ENCODE measurements around the gene KDR. TPM values are rescaled to one million over a fixed set of nuclear protein-coding genes. Genes with fewer than 3 reads are reported as not detected.

Gene KDR
- total RNA-seq, 1 experiment from 2014 or later = not detected

DNA sequence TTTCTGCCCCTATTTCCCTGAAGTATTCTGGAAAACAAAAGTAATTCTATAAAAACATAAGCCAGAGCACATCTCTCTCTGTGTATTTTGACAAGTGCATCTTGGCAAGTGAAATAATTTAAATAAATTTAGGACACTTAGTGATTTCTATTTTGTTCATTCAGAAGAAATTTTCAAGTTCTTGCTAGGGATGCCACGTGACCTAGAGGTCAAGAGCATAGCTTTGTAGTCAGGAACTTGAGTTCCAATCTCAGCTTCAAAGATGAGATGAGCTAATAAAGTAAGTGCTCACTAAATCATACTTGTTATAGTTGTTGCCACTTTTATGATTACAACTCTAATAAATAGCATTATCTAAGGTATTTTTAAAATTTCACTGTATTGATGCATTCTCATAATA, 13.8 kb downstream of the KDR start:
- no peaks in the 10 kb centered on the region for H3K36me3 Mint-ChIP-seq (ENCODE audit: insufficient read depth, unreplicated experiment)
- H3K4me1 Mint-ChIP-seq (ENCODE audit: low read depth, unreplicated experiment) = no peaks in the 10 kb centered on the region
- H3K36me3 ChIP-seq (ENCODE audit: control insufficient read depth, insufficient read depth, low read length) = no peaks in the 10 kb centered on the region
- H3K4me3 Mint-ChIP-seq (ENCODE audit: unreplicated experiment) = no peak overlapping the region
- no peaks in the 10 kb centered on the region for H3K9me3 ChIP-seq
- no peak for DNase-seq
- H3K9me3 Mint-ChIP-seq (ENCODE audit: unreplicated experiment) = no peaks in the 10 kb centered on the region
- no peaks in the 10 kb centered on the region for H3K27me3 ChIP-seq (replicated peaks; ENCODE audit: control insufficient read depth, insufficient read depth, low read length)
- no TSS peak for BruUV-seq (replicated peaks)
- intact Hi-C loops (cut with micrococcal nuclease; ENCODE audit: unreplicated experiment) = no loop called here
- TF ChIP-seq CTCF (IDR thresholded peaks at IDR 0.05; ENCODE audit: insufficient read depth in 1 of 2, low read depth in 1 of 2, low read length in 1 of 2, severe bottlenecking in 1 of 2, unreplicated experiment in 1 of 2) = no peak
- ChIA-PET POLR2A (no interaction called here), CTCF (interaction anchor here (0.6 kb wide), 1 partner anchor 265 kb away, joined by 5 read pairs; no protein-coding TSS in a partner anchor)
- no peak overlapping the region for H3K27ac Mint-ChIP-seq (ENCODE audit: unreplicated experiment)
- H3K4me1 ChIP-seq = no peaks in the 10 kb centered on the region
- H3K4me3 ChIP-seq (ENCODE audit: low read depth, low read length) = no peak overlapping the region
- peaks cover 12% of the 10 kb centered on the region for H3K27me3 Mint-ChIP-seq (ENCODE audit: insufficient read depth, unreplicated experiment)

GRCh38 chr4:55110131-55110530, 15.3 kb downstream of the KDR start:
- no peaks in the 10 kb centered on the region for H3K36me3 Mint-ChIP-seq (ENCODE audit: insufficient read depth, unreplicated experiment)
- BruUV-seq (replicated peaks) = no TSS peak

GRCh38 chr4:55107054-55107453, 18.3 kb downstream of the KDR start:
- no peak overlapping the region for H3K4me3 Mint-ChIP-seq (ENCODE audit: unreplicated experiment)
- H3K27ac Mint-ChIP-seq (ENCODE audit: unreplicated experiment) = no peak overlapping the region
- no peaks in the 10 kb centered on the region for H3K9me3 Mint-ChIP-seq (ENCODE audit: unreplicated experiment)
- ChIA-PET POLR2A (no interaction called here), CTCF (no interaction called here)
- H3K4me3 ChIP-seq (ENCODE audit: low read depth, low read length) = no peak overlapping the region
- no peaks in the 10 kb centered on the region for H3K27me3 ChIP-seq (replicated peaks; ENCODE audit: control insufficient read depth, insufficient read depth, low read length)
- no peaks in the 10 kb centered on the region for H3K9me3 ChIP-seq
- H3K36me3 Mint-ChIP-seq (ENCODE audit: insufficient read depth, unreplicated experiment) = no peaks in the 10 kb centered on the region
- no peaks in the 10 kb centered on the region for H3K36me3 ChIP-seq (ENCODE audit: control insufficient read depth, insufficient read depth, low read length)
- no peak for TF ChIP-seq CTCF (IDR thresholded peaks at IDR 0.05; ENCODE audit: insufficient read depth in 1 of 2, low read depth in 1 of 2, low read length in 1 of 2, severe bottlenecking in 1 of 2, unreplicated experiment in 1 of 2)
- H3K4me1 Mint-ChIP-seq (ENCODE audit: low read depth, unreplicated experiment) = peaks cover 9% of the 10 kb centered on the region
- peaks cover 10% of the 10 kb centered on the region for H3K27me3 Mint-ChIP-seq (ENCODE audit: insufficient read depth, unreplicated experiment)
- intact Hi-C loops (cut with micrococcal nuclease; ENCODE audit: unreplicated experiment) = no loop called here
- peaks cover 8% of the 10 kb centered on the region for H3K4me1 ChIP-seq
- no peak for DNase-seq
- no TSS peak for BruUV-seq (replicated peaks)

More at GRCh38 chr4:55110131-55110530, 15.3 kb downstream of the KDR start:
- no peak for TF ChIP-seq CTCF (IDR thresholded peaks at IDR 0.05; ENCODE audit: insufficient read depth in 1 of 2, low read depth in 1 of 2, low read length in 1 of 2, severe bottlenecking in 1 of 2, unreplicated experiment in 1 of 2)
- intact Hi-C loops (cut with micrococcal nuclease; ENCODE audit: unreplicated experiment) = no loop called here
- Histone ChIP-seq H3K9me3 (no peaks in the 10 kb centered on the region), H3K36me3 (ENCODE audit: control insufficient read depth, insufficient read depth, low read length) (no peaks in the 10 kb centered on the region), H3K4me3 (ENCODE audit: low read depth, low read length) (no peak overlapping the region), H3K27me3 (replicated peaks; ENCODE audit: control insufficient read depth, insufficient read depth, low read length) (no peaks in the 10 kb centered on the region), H3K4me1 (no peaks in the 10 kb centered on the region)
- DNase-seq = no peak
- CTCF ChIA-PET = interaction anchor here (0.6 kb wide), 1 partner anchor 404 kb away, joined by 6 read pairs; no protein-coding TSS in a partner anchor
- Mint-ChIP-seq H3K4me1 (ENCODE audit: low read depth, unreplicated experiment) (no peaks in the 10 kb centered on the region), H3K27me3 (ENCODE audit: insufficient read depth, unreplicated experiment) (peaks cover 10% of the 10 kb centered on the region), H3K4me3 (ENCODE audit: unreplicated experiment) (no peak overlapping the region), H3K27ac (ENCODE audit: unreplicated experiment) (no peak overlapping the region), H3K9me3 (ENCODE audit: unreplicated experiment) (no peaks in the 10 kb centered on the region)
- POLR2A ChIA-PET = no interaction called here
